Measurements from ENCODE around the gene CUBN.

GRCh38 chr10:17066000-17066399 is 63.6 kb downstream of the CUBN start:
- TF ChIP-seq CTCF (IDR thresholded peaks at IDR 0.05), result no peak
- no peak for TF ChIP-seq POLR2A (IDR thresholded peaks at IDR 0.05)
